GM18498 (cell line): ENCODE results near the gene EPX.

Source experiments
- ATAC-seq: cut with Tn5 transposase; IDR thresholded peaks from one replicate; pipeline ENCODE4 v1.9.1; 2021; ENCODE audit warnings: mild to moderate bottlenecking, moderate library complexity; ENCODE audit not compliant: unreplicated experiment

Gene EPX

DNA sequence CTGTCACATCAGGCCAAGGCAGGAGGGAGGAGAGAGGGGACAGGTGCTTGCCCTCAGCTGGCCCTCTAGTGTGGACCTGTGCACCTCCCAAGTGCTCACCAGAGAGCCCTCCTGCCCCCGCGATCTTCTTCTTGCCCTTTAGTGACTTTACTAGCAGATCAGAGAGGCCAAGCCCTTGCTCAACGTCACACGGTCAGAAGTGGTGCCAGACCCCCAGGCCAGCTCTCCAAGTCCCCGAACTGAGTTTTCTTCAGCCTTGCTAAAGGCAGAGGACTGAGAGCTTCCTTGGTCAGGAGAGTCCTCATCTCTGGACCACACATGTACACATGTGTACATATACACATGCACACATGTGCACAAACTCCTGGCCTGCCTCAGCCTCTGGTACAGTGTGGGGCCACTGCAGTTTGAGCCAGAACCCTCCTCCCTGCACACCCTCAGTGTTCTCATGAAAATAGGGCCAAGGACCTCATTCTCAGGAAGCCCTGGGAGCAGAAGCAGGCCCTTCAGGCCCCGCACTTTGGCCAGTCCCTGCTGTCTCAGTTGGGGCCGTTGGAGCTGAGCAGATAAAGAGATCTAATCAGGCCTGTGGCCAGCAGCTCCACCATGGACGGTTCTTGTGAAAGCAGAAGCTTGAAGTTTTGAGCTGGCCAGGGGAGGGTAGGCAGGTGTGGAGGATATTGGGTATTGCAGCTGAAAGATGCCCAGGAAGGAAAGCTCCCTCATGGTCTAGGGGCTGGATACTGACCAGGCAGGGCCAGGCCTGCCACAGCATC is 7.4 kb upstream of the EPX start:
- ATAC-seq = no peak

DNA sequence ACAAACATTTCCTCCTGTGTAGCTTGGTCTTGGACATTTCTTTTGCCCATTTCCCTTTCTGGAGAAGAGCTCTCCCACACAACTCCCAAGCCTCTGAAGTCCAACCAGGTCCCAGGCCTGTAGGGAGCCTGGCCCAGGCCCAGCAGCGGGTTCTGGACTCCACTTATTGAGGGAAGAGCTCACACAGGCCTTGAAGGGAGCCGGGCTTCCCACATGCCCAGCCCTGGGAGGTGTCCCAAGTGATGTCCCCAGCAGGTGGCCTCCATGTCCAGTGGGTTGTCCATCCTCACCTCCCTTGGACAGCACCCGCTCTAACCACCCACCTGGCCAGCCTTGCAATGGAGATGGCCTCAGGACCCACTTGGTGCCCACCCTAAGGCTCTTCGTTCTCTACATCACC is 5.9 kb upstream of the EPX start:
- ATAC-seq = no peak

DNA sequence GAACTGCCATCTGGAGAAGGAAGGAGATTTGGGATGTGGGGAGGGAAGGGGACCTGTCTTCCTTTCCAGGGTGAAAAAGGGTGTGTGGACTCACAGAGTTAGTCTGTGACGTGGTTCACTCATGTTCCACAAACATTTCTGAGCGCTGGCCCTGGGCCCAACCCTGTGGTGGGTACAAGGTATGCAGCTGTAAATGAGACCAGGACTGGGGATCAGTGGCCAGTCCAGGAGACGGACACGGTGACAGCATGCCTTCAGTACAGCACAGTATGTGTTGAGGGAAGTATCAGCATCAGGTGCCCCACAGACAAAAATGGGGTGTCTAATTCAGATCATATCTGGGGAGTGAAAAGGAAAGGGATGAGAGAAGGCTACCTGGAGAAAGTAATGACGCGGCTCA is 5.5 kb upstream of the EPX start:
- no peak for ATAC-seq

DNA sequence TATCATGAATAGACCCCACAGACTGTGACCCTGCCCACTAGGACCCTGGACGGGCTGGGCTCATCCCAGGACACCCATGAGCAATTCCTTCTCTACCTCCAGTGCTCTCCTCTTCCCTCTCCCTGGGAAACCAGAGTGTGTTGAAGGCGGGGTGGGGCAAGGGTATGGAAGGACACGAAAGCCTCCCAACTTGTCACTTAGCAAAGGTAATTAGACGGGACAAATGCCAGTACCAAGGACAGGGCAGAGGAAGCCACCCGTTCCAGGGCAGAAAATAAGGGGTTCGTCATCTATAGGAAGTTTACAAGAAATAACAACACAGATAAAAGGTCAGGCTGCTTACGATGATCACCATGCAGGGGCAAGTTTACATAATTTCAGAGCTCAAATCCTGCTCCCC is 4.9 kb upstream of the EPX start:
- ATAC-seq = no peak

DNA sequence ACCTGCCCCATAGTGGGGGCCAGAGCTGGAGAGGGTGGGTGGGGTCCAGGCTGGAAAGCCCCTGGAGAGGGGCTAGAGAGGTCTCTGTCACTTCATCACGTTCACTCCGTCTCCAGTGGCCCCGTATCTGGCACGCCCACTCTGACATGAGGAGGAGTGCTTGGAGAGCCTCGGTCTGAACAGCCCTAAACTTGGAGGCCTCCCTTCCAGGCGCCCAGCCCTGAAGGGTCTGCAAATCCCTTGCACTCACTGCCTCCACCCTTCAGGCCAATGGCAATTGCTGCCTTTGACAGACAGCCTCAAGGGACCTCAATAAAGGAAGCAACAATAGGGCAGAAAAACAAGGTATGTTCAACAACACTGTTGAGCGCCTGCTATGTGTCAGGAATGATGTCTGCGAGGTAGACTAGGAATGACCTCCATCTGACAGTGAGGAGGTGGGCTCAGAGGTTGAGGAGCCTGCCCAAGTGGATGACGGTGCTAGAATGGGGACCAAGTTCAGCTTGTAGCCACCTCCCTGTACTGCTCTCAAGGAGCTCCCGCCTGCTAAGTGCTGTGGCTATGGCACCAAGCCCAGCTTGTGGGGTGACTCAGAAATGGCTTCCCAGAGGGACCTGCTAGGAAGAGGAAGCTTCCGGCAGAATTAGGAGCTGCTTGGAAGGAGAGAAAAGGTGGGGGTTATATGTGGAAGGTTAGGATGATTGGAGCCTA is 2.9 kb upstream of the EPX start:
- no peak for ATAC-seq

DNA sequence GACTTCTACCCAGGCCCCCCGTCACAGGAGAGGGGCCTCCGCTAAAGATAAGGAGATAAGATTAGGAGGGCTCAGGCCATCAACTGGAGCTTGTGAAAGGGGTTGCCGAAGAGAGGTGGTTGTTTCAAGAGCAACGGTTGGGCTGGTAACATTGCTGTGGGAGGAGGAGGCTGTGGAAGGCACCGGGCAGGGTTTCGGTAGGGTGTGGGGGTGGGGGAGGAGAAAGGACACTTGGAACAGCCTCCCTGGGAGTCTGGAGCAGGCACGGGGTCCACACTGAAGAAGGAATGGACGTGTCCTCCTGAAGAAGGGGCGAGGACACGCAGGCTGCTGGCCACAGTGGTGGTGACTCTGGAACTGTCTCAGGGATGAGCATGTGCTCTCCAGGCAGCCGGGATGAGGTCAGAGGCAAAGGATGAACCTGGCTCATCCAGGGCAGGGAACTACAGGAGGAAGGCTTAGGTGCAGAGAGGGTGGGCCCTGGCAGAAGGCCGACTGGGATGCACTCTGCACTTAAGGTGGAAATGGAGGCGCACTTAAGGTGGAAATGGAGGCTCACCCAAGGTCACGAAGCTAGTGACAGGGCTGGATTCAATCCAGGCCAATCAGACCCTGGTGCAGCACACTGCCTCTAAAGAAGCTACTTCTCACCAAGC is 1.2 kb upstream of the EPX start:
- ATAC-seq = no peak

DNA sequence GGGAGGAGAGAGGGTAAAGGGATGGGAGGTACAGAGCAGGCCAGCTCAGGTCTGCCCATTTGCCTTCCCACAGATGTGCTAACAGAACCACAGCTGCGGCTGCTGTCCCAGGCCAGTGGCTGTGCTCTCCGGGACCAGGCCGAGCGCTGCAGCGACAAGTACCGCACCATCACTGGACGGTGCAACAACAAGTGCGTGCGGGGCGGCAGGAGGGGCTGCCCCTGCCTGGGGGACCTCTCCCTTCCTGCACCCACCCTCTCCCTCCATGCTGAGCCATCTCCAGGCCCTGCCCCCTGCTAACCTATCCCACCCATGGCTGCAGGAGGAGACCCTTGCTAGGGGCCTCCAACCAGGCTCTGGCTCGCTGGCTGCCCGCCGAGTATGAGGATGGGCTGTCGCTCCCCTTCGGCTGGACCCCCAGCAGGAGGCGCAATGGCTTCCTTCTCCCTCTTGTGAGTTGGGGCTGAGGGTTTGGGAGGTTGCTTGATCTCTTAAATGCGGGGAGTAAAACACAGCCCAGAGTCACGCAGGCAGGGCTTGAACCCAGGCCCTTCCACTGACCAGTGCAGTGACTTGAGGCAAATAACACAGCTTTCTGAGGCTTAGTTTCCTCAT is 1.2 kb downstream of the EPX start:
- ATAC-seq = no peak

DNA sequence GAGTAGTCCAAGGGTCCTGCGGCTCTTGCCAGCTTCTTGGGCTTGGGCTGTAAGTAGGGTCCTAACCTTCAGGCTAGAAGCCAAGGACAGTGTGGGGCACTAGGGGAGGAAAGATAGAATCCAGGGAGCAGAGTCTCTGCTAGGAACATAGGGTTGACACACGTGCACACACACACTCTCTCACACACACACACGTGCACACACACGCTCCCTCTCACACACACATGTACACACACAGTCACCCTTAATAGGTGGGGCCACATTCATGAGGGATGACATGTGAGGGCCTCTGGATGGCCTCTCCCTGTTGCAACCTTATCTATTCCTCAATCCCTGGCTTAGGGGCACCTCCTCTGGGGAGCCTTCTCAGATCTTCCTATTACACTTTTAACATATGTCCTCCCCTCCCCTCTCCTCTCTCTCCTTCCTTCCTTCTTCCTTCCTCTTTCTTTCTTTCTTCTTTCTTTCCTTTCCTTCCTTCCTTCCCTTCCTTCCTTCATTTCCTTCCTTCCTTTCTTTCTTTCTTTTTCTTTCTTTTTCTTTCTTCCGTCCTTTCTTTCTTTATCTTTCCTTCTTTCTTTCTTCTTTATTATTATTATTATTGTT is 3.1 kb downstream of the EPX start:
- ATAC-seq = no peak

DNA sequence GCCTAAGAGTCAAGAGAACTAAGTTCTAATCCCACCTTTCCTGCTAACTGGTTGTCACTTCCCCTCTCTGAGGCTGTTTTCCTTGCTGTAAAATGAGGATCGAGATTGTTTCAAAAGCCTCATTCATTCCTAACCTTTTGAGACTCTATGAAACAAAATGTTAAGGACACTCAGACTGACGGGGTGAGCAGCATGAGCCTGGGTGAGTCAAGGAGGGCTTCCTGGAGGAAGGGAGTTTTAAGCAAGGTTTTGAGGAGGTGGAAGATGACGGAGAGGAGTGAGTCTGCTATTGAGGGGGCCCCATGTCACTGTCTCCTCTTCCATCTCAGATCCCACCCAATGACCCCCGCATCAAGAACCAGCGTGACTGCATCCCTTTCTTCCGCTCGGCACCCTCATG is 4.1 kb downstream of the EPX start:
- no peak for ATAC-seq

DNA sequence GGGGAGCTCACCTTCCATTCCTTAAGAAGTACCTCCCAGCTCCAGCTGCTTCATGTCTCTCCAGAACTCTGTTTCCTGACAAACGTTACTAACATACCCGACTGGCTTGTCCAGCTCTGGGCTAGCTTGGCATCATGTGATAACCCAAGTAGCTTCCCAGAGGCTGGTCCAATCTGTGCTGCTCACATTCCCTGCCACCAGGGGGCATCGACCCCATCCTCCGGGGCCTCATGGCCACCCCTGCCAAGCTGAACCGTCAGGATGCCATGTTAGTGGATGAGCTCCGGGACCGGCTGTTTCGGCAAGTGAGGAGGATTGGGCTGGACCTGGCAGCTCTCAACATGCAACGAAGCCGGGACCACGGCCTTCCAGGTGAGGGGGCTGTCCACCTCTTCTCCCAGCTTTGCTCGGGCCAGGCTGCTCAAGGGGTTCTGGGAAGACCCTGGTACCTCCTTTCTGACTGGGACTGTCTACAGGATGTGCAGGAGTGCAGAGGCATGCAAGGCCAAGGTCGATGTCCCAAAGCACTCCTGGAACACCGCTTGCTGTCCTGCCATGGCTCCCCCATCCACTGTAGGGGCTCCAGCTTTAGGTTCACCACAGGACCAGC is 7.6 kb downstream of the EPX start:
- ATAC-seq = no peak

DNA sequence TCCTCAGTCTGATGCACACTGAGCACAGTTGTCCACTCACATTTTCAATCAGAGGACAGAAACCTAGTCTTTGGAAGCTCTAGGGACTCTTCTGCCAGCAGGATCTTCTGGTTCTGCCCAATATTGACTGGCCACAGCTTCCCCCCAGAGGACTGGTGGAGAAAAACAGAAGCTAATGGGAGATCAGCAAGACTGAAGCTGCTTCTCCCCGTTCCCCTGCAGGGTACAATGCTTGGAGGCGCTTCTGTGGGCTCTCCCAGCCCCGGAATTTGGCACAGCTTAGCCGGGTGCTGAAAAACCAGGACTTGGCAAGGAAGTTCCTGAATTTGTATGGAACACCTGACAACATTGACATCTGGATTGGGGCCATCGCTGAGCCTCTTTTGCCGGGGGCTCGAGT is 10.3 kb downstream of the EPX start:
- no peak for ATAC-seq

DNA sequence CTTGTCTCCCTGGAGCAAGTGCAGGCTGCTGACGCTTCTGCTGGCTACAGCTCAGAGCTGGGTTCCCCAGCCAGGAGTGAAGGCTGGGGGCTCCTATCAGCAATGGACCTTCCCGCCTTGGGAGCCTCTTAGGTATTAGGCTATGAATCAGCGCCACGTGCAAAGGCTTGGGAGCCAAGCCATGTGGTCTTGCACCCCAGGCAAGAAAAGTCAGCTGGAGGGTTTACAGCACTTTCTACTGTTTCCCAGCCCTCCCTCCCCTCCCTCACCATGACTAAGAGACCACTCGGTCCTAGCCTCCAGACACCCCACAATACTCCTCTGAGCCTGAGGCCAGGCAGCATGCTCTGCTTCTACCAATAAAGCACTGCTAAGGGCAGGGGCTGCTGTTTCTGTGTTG is 12.3 kb downstream of the EPX start:
- no peak for ATAC-seq

DNA sequence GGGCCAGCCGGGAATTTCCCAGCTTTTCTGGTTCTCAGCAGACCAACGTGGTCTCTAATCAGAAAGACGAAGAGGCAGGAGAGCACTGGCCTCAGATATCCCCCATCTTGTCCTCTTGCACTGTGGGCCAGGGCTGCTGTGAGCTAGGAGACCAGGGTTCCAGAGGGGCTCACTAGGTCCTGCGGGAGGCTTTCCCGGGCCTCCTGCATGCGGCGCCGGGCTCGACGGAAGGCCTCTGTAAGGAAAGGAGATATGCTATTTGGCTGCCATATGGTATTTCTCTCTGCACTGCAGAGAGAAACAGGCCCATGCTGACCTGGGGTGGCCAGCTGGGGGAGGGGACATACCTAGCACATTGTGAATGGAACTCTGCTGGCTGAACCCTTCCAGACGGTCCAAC is 13.4 kb downstream of the EPX start:
- ATAC-seq = no peak

DNA sequence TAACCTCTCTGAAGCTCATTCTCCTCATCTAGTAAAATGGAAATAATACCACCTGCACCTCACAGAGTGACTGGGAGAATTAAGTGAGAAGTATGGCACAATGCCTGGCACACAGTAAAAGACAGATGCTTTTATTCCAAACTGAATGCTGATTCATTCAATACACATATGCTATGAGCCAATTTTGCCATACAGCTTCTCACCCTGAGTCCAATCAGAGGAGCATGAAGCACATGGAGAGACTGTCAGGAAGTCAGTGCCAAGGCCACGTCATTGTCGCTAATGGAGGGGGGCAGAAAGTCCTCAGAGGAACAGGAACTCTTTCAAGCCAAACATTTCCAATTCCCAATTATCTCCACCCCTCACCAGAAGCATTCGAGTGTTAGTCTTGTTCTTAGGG is 14.9 kb downstream of the EPX start:
- no peak for ATAC-seq

DNA sequence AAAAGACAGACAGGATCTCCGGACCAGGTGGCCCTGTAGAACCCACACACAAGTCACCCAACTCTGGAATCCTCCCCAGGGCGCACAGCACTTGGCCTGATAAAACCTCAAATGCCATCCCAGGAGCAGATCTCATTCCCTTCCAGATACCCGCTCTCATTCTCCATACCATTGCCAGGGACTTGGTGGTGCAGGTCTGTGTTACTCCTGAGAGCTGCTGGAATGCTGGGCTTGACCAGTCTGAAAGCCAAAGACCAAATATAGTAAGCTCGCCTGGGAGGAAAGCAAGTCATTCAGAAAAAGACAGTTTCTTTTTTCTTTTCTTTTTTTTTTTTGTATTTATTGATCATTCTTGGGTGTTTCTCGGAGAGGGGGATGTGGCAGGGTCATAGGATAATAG is 15.8 kb downstream of the EPX start:
- ATAC-seq = no peak

DNA sequence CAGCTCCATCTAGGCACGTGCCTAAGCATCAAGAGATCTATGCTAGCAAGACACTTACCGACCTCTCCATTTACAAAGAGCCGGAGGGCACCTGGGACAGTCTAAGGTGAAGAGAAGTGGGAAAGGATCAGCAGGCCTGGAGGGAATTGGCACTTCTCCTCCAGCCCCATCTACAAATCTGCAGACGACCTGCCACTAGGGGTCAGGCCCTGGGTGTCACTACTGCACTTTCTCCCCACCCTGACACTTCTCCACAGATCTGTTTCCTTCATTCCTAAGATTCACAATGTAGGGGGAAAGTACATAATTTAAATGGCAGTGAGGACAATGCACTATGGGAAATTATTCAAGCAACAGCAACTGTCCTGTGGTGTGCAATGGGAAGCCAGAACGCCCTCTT is 18.4 kb downstream of the EPX start:
- ATAC-seq = no peak

DNA sequence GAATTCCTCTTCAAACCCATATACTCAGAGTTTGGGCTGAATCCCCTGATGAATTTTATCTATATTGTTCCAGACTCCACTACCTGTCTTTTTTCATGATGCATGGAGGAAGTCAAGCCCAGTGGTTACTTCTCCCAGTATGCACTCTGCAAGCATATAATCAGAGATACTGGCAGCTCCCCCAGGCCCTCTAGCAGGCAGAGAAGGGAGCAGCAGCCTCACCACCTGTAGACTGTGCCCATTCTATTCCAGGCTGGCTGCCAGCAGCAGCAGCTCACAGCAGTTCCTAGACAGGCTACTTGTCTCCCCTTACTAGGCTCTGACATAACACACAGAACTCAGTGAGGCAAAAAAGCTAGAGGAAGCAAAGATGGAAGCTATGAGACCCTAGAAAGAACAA is 23.2 kb downstream of the EPX start:
- no peak for ATAC-seq

DNA sequence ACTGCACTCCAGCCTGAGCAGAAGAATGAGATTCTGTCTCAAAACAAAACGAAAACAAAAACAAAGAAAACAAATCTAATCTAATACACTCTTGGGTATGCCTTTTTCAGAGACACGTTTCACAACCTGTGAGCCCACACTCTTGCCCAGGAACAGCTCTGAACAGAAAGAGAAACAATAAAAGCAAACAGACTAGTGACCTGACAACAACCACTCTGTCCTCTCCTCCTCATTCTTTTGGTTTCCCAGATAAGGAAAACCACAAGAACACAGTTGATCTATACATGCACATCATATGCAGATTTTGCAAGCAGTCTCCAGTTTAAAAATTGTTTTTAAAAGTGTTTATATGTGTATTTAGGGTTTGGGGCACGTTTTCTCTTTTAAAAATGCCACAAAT is 25.2 kb downstream of the EPX start:
- no peak for ATAC-seq

DNA sequence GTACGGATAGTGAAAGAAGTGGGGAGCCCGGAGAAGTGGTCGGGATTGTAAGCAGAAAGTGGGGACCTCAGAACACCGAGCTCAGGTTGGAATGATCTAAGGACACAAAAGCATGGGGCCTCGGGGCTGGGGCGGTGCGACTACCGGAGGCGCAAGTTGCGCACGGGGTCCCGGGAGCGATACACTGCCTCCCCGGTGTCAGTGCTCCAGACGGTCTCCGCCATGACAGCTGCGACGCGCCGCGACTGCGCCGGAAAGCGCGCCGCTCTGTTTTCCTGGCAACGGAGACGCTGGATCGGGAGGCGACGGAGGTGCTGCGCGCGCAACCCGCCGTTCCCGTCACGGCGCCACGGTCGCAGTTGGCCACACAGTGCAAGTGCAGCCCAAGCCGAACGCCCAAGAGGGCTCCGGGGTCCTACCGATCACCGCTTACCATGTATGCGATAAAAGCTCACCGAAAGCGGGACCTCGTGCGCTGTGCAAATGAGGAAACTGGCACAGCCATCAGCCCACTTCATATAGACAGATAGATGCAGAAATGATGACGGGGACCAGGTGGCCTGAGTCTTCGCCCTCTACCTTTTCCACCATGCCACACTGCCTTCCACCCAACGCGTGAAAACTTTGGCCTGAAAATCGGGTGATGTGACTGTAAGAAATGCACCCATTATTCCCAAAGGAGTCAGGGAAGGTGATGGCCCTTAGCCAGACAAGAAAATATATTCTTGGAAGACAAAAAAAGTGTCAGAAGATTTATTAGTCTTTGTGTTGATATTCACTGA is 26.7 kb downstream of the EPX start, which contains the start of gene MKS1:
MKS1 (minus strand) TSS at position 249 of the 782 bp plus-strand sequence; CDS start at position 224, 25 bp downstream.
- ATAC-seq = peak; percentile 96

DNA sequence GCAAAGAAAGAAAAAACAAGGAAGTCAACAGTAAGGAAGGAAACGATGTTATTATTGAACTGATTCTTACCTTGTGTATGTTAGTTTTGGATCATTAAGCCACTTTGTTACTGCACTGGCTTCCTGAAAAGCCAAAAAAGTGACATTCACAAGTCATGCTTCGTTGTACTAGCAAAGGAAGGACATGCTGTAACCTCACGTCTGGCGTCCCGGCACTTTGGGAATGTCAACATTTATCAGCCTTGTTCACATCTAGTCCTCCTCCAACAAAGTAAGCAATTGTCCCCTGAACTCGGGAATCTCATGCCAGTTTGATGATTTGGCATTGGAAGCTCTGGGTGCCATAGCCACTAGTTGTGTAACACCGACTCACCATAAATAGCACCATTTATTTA is 27.3 kb downstream of the EPX start:
- ATAC-seq = no peak
